HCT116 (cell line): ENCODE measurements around the gene TREM1. TPM values are rescaled to one million over a fixed set of nuclear protein-coding genes. Genes with fewer than 3 reads are reported as not detected.

Experiments
- ATAC-seq: fragments of 200-7000 bp; cut with Tn5 transposase; 2 replicates; pipeline ENCODE4 v1.9.1; 2020; ENCODE audit warnings: mild to moderate bottlenecking, moderate library complexity
- BruUV-seq: library from RNA; stranded (reverse); fragments of 400-500 nt; replicated peaks from 2 replicates; lab custom pipeline; 2021; lab: Mats Ljungman, UMichigan
- CTCF ChIA-PET: fragments of 300-600 bp; sonication (Branson Sonifier 250); formaldehyde crosslinking; loops from one replicate; lab custom pipeline; 2021; ENCODE audit warnings: antibody characterized with exemption; lab: Charles Lee
- POLR2A ChIA-PET: fragments of 300-600, 350-600 bp; sonication (Branson Sonifier 250); formaldehyde crosslinking; loops from one replicate; lab custom pipeline; 2021; ENCODE audit warnings: antibody characterized with exemption; lab: Charles Lee
- RAD21 ChIA-PET, 2 experiments: fragments of 300-600 bp; sonication (Branson Sonifier 250); formaldehyde crosslinking; loops; one replicate each; lab custom pipeline; 2023; ENCODE audit warnings: low total read pairs in 2 of 2; ENCODE audit not compliant: uncharacterized antibody in 2 of 2, unreplicated experiment in 2 of 2, low non-redundant PET in 1 of 2; lab: Charles Lee
- DNase-seq: peaks from one replicate; pipeline ENCODE4 v3.0.0-alpha.2; 2010; ENCODE audit warnings: low read depth, low spot score
- H2AFZ ChIP-seq: fragments of 200-600 bp; shearing (Covaris generic), sonication (generic); 2 replicates; pipeline ENCODE4 v1.6.1; 2017; ENCODE audit warnings: low read depth, mixed run types, mixed read lengths, antibody characterized with exemption, low read length; ENCODE audit not compliant: poor library complexity, severe bottlenecking
- H3K27ac ChIP-seq: 2 replicates; pipeline ENCODE4 v1.5.1; 2012; ENCODE audit warnings: low read depth, low read length
- H3K27me3 ChIP-seq: fragments of 200-600 bp; sonication (generic); 2 replicates; pipeline ENCODE4 v1.6.1; 2016; ENCODE audit warnings: mixed run types, low read length, mixed read lengths; ENCODE audit not compliant: insufficient read depth
- H3K36me3 ChIP-seq, 2 experiments: fragments of 200-500 bp in 1 of 2; fragments of 200-600 bp in 1 of 2; sonication (Bioruptor generic) in 1 of 2; sonication (generic) in 1 of 2; 2 replicates each; pipeline versions ENCODE4 v1.5.1 to v1.6.1; 2014 to 2016; ENCODE audit warnings: low read length in 2 of 2, inconsistent platforms in 1 of 2, mixed read lengths in 1 of 2, mixed run types in 1 of 2; ENCODE audit not compliant: insufficient read depth in 2 of 2, control insufficient read depth in 1 of 2
- H3K4me1 ChIP-seq, 2 experiments: fragments of 200-600 bp in 1 of 2; sonication (generic) in 1 of 2; 2 replicates each; pipeline versions ENCODE4 v1.5.1 to v1.6.1; 2012 to 2017; ENCODE audit warnings: low read length in 2 of 2, inconsistent platforms in 1 of 2, mild to moderate bottlenecking in 1 of 2, mixed read lengths in 1 of 2, mixed run types in 1 of 2, moderate library complexity in 1 of 2; ENCODE audit not compliant: insufficient read depth in 2 of 2, control insufficient read depth in 1 of 2
- H3K4me2 ChIP-seq: fragments of 200-600 bp; sonication (generic); 2 replicates; pipeline ENCODE4 v1.6.1; 2017; ENCODE audit warnings: mixed run types, low read length, mixed read lengths
- H3K4me3 ChIP-seq, 2 experiments: fragments of 200-600 bp in 1 of 2; sonication (generic) in 1 of 2; replicated peaks in 1 of 2; 2 replicates each; pipeline ENCODE4 v1.5.1; 2011 to 2016; ENCODE audit warnings: low read length in 2 of 2, control low read depth in 1 of 2, low read depth in 1 of 2, mild to moderate bottlenecking in 1 of 2, mixed read lengths in 1 of 2, mixed run types in 1 of 2
- H3K79me2 ChIP-seq: fragments of 200-600 bp; sonication (generic); 2 replicates; pipeline ENCODE4 v1.6.1; 2017; ENCODE audit warnings: mild to moderate bottlenecking, mixed run types, low read length, moderate library complexity, mixed read lengths; ENCODE audit not compliant: insufficient read depth
- H3K9ac ChIP-seq: fragments of 200-600 bp; sonication (generic); 2 replicates; pipeline ENCODE4 v1.6.1; 2016; ENCODE audit warnings: low read length, mixed read lengths
- H3K9me2 ChIP-seq: fragments of 200-600 bp; sonication (generic), shearing (Covaris generic); 2 replicates; pipeline ENCODE4 v1.6.1; 2017; ENCODE audit warnings: mixed run types, mild to moderate bottlenecking, moderate library complexity; ENCODE audit not compliant: insufficient read depth
- H3K9me3 ChIP-seq, 2 experiments: fragments of 200-500 bp in 1 of 2; fragments of 200-600 bp in 1 of 2; sonication (Bioruptor generic) in 1 of 2; sonication (generic) in 1 of 2; 2 replicates each; pipeline ENCODE4 v1.6.1; 2014 to 2017; ENCODE audit warnings: low read length in 2 of 2, mixed read lengths in 2 of 2, inconsistent platforms in 1 of 2, low read depth in 1 of 2, mild to moderate bottlenecking in 1 of 2, mixed run types in 1 of 2, moderate library complexity in 1 of 2; ENCODE audit not compliant: control insufficient read depth in 1 of 2, insufficient read depth in 1 of 2
- H4K20me1 ChIP-seq: fragments of 200-600 bp; sonication (generic), shearing (Covaris generic); 2 replicates; pipeline ENCODE4 v1.6.1; 2017; ENCODE audit warnings: mixed run types, mild to moderate bottlenecking, moderate library complexity; ENCODE audit not compliant: insufficient read depth
- EGR1 ChIP-seq: IDR thresholded peaks from 2 replicates; pipeline ENCODE4 v1.6.1; 2012; ENCODE audit warnings: low read depth
- ELF1 ChIP-seq: IDR thresholded peaks from 2 replicates; pipeline ENCODE4 v1.6.1; 2012; ENCODE audit warnings: low read depth, borderline replicate concordance
- EZH2 ChIP-seq: fragments of 200-600 bp; sonication (generic); IDR thresholded peaks from 2 replicates; pipeline ENCODE4 v1.6.1; 2017; ENCODE audit warnings: antibody characterized with exemption, mixed run types
- RAD21 ChIP-seq: IDR thresholded peaks from 2 replicates; pipeline ENCODE4 v1.6.1; 2012; ENCODE audit warnings: low read depth, mild to moderate bottlenecking
- SP1 ChIP-seq: IDR thresholded peaks from 2 replicates; pipeline ENCODE4 v1.6.1; 2012; ENCODE audit warnings: low read depth
- ZFX ChIP-seq: fragments of 450-650 bp; IDR thresholded peaks from 2 replicates; pipeline ENCODE4 v1.6.1; 2017
- intact Hi-C: fragments of 100-400 bp; cut with micrococcal nuclease; formaldehyde crosslinking; loops from 2 replicates; pipeline ENCODE4 v1.10.0; 2022
- total RNA-seq: library from RNA; stranded (reverse); gene quantifications from one replicate; pipeline ENCODE4 v1.2.1, GENCODE V29; 2021; ENCODE audit not compliant: unreplicated experiment
- TF ChIP-seq, protein P1 (sequence below): IDR thresholded peaks from 2 replicates; pipeline ENCODE4 v1.6.1; 2011; ENCODE audit warnings: mild to moderate bottlenecking, low read length, moderate library complexity; ENCODE audit not compliant: insufficient replicate concordance; ENCODE audit errors: extremely low read depth
- TF ChIP-seq, protein P2 (sequence below), 3 experiments: fragments of 200-600 bp in 1 of 3; sonication (generic) in 1 of 3; IDR thresholded peaks in 2 of 3; conservative IDR thresholded peaks in 1 of 3; 2 replicates each; pipeline ENCODE4 v1.5.1; 2012 to 2017; ENCODE audit warnings: low read depth in 2 of 3, low read length in 2 of 3, antibody characterized with exemption in 1 of 3, borderline replicate concordance in 1 of 3, control low read depth in 1 of 3, mild to moderate bottlenecking in 1 of 3, mixed read lengths in 1 of 3, mixed run types in 1 of 3, moderate library complexity in 1 of 3; ENCODE audit not compliant: insufficient read depth in 1 of 3
- TF ChIP-seq, protein P3 (sequence below): IDR thresholded peaks from 2 replicates; pipeline ENCODE4 v1.6.1; 2012; ENCODE audit warnings: low read depth

The TREM1 gene
- total RNA-seq, 1 experiment from 2014 or later: 0.22 TPM

DNA sequence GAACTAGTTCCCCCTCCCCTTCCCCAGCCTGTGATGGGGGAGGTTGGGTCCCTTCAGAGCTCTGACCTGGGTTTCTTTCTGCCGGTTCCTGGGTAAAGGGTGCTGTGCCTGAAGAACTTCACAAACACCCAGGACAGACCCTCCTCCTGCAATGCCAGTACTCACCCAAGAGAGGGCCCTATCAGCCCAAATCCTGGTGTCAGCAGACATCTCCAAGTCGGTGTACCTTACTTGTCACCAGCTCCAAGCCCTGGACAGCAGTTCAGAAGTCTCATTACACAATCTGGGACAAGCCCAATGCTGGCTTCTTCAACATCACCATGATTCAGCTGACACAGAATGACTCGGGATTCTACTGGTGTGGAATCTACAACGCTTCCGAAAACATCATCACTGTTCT, 57.9 kb downstream of the TREM1 start:
- ChIA-PET POLR2A (no interaction called here), CTCF (no interaction called here), RAD21 (no interaction called here)
- no peak for DNase-seq
- intact Hi-C loops: no loop called here
- no peaks in the 10 kb centered on the region for H4K20me1 ChIP-seq
- H3K9me3 ChIP-seq: no peaks in the 10 kb centered on the region
- no peaks in the 10 kb centered on the region for H3K79me2 ChIP-seq
- H3K36me3 ChIP-seq: no peaks in the 10 kb centered on the region
- ATAC-seq: peak; percentile 78
- H3K4me3 ChIP-seq: no peak overlapping the region
- no peak overlapping the region for H2AFZ ChIP-seq
- H3K4me1 ChIP-seq: no peaks in the 10 kb centered on the region
- H3K9me2 ChIP-seq: no peaks in the 10 kb centered on the region
- H3K4me2 ChIP-seq: no peak overlapping the region
- TF ChIP-seq RAD21: peak; percentile 26; the same call in 1 of the 2 replicates
- TF ChIP-seq, protein P1, sequence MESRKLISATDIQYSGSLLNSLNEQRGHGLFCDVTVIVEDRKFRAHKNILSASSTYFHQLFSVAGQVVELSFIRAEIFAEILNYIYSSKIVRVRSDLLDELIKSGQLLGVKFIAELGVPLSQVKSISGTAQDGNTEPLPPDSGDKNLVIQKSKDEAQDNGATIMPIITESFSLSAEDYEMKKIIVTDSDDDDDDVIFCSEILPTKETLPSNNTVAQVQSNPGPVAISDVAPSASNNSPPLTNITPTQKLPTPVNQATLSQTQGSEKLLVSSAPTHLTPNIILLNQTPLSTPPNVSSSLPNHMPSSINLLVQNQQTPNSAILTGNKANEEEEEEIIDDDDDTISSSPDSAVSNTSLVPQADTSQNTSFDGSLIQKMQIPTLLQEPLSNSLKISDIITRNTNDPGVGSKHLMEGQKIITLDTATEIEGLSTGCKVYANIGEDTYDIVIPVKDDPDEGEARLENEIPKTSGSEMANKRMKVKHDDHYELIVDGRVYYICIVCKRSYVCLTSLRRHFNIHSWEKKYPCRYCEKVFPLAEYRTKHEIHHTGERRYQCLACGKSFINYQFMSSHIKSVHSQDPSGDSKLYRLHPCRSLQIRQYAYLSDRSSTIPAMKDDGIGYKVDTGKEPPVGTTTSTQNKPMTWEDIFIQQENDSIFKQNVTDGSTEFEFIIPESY: no peak
- TF ChIP-seq, protein P2, sequence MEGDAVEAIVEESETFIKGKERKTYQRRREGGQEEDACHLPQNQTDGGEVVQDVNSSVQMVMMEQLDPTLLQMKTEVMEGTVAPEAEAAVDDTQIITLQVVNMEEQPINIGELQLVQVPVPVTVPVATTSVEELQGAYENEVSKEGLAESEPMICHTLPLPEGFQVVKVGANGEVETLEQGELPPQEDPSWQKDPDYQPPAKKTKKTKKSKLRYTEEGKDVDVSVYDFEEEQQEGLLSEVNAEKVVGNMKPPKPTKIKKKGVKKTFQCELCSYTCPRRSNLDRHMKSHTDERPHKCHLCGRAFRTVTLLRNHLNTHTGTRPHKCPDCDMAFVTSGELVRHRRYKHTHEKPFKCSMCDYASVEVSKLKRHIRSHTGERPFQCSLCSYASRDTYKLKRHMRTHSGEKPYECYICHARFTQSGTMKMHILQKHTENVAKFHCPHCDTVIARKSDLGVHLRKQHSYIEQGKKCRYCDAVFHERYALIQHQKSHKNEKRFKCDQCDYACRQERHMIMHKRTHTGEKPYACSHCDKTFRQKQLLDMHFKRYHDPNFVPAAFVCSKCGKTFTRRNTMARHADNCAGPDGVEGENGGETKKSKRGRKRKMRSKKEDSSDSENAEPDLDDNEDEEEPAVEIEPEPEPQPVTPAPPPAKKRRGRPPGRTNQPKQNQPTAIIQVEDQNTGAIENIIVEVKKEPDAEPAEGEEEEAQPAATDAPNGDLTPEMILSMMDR (IDR thresholded peaks at IDR 0.05 in 2 of 3, conservative IDR thresholded peaks at IDR 0.05 in 1 of 3; ENCODE audit: borderline replicate concordance in 1 of 3, insufficient read depth in 1 of 3, low read depth in 2 of 3, low read length in 2 of 3): peak in 2 of 3 experiments; percentile 25 to 30; a peak in 3 of 6 replicates
- H3K27ac ChIP-seq: no peak overlapping the region
- no peak overlapping the region for H3K9ac ChIP-seq
- BruUV-seq: no TSS peak
- peaks cover 47% of the 10 kb centered on the region for H3K27me3 ChIP-seq

- BruUV-seq: no TSS peak
- no peak for TF ChIP-seq ELF1
- TF ChIP-seq, protein P3, sequence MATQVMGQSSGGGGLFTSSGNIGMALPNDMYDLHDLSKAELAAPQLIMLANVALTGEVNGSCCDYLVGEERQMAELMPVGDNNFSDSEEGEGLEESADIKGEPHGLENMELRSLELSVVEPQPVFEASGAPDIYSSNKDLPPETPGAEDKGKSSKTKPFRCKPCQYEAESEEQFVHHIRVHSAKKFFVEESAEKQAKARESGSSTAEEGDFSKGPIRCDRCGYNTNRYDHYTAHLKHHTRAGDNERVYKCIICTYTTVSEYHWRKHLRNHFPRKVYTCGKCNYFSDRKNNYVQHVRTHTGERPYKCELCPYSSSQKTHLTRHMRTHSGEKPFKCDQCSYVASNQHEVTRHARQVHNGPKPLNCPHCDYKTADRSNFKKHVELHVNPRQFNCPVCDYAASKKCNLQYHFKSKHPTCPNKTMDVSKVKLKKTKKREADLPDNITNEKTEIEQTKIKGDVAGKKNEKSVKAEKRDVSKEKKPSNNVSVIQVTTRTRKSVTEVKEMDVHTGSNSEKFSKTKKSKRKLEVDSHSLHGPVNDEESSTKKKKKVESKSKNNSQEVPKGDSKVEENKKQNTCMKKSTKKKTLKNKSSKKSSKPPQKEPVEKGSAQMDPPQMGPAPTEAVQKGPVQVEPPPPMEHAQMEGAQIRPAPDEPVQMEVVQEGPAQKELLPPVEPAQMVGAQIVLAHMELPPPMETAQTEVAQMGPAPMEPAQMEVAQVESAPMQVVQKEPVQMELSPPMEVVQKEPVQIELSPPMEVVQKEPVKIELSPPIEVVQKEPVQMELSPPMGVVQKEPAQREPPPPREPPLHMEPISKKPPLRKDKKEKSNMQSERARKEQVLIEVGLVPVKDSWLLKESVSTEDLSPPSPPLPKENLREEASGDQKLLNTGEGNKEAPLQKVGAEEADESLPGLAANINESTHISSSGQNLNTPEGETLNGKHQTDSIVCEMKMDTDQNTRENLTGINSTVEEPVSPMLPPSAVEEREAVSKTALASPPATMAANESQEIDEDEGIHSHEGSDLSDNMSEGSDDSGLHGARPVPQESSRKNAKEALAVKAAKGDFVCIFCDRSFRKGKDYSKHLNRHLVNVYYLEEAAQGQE: no peak
- no peak for TF ChIP-seq EGR1
- no peak for TF ChIP-seq ZFX
- TF ChIP-seq EZH2: no peak
- TF ChIP-seq SP1: no peak
- Histone ChIP-seq H3K27ac (no peak within 1 kb of the TSS), H3K27me3 (peaks cover 47% of the 10 kb centered on the region), H3K9me3 (no peaks in the 10 kb centered on the region), H3K4me2 (no peak within 1 kb of the TSS), H3K36me3 (no peaks in the 10 kb centered on the region), H4K20me1 (no peaks in the 10 kb centered on the region), H3K4me3 (no peak within 1 kb of the TSS), H3K4me1 (no peaks in the 10 kb centered on the region), H3K9me2 (no peaks in the 10 kb centered on the region), H2AFZ (no peak within 1 kb of the TSS), H3K79me2 (no peaks in the 10 kb centered on the region), H3K9ac (no peak within 1 kb of the TSS)
- POLR2A ChIA-PET: no interaction called here
- intact Hi-C loops: no loop called here
- DNase-seq (no peak), ATAC-seq (no peak)
- CTCF ChIA-PET: no interaction called here
- RAD21 ChIA-PET: no interaction called here
Measured at GRCh38 chr6:41228096-41228495, 58.4 kb downstream of the TREM1 start, which contains the start of gene TREML4. TSS of gene TREML4 (plus strand) at chr6:41228349. CDS start at chr6:41228428, 79 bp downstream.
